Astrocyte of the hippocampus (primary cell): ENCODE data around the gene UCP3.
"Not testable (repeated sequence)": the region's sequence is repeated elsewhere in the genome, so short reads cannot be mapped to it uniquely, and the experiment has no call there.

Experiments
- DNase-seq: peaks from one replicate; pipeline ENCODE4 v3.0.0; 2011; ENCODE audit warnings: low read depth, low spot score

The UCP3 gene

DNA sequence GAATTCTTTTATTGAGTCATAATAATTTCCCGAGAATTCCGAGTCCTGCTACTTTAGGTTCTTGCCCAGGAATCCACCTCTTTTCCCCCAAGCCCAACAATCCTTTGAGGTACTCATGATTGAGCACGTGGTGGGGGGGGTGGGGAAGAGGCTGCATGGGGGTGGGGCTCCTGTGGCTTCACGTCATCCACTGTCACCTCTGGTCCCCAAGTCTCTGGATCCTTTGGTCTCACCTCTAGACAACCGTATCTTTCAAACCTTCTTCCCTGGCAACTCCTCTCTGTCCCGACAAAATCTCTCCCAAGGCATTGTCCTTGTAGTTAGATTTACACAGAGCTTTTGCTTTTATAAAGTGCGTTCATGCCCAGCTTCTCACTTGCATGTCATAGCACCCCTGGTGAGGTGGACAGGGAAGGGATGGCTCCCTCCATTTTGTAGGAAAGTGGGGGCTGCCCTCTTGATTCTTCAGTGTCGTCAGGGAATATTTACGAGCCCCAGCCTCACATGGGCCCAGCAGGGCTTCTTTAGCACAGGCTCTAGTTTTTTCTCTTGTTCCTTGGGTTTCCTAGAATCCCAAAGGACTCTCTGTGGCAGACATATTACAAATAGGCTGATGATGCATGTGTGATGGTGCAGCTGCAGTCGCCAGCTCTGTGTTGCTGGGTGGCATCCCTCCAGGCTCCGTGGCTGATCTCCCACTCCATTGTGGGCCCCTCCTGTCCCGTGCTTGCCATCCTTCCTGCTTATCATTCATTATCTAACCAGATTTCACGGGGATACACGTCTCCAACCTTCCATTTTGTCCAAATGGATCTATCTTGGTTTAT lies 8.4 kb downstream of the UCP3 start:
- DNase-seq, result no peak

DNA sequence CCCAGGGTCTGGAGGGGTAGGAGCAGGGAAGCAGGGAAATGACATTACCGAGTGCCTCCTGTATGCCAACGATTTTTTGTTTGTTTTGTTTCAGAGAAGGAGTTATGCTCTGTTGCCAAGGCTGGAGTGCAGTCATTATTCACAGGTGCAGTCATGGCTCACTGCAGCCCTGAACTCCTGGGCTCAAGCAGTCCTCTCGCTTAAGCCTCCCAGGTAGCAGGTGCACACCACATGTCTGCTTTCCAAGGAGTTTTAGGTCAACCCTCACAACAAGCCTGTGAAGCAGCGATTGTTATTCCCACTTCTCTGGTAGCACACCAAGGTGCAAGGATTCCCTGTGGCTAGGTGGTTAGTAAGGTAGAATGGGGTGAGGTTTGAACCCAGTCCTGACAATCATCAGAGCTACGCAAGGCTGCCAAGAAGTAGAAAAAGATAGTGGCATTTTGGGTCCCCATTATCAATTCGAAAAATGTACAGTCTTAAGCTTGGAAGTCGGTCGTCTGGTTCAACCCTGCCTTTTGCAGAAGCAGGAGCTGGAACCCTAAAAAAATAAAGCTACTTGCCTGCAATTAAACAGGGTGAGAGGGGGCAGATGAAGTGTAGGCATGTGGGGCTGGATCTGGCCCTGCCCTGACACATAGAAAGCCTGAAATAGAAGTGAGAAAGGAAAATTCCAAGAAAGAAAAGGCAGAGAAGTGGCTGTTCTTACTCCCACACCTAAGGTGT lies 9.1 kb downstream of the UCP3 start:
- DNase-seq, result no peak

DNA sequence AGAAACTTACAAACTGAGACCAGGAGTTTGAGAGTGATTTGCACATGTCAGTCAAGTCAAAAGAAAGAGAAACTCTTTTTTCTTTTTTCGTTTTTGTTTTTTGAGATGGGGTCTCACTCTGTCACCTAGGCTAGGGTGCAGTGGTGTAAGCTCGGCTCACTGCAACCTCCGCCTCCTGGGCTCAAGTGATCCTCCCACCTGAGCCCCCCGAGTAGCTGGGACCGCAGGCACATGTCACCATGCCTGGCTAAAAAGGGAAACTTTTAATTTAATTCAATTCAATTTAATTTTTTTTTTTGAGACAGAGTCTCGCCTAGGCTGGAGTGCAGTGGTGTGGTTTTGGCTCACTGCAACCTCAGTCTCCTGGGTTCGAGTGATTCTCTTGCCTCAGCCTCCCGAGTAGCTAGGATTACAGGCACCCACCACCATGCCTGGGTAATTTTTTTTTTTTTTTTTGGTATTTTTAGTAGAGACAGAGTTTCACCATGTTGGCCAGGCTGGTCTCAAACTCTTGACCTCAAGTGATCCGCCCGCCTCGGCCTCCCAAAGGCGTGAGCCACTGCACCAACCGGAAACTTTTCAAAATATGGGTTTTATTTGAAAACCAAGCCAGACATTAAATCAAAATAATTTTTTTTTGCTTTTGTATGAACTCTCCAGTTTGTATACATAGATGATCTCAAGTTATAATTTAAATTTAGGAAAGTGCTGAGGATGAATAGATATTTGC lies 9.9 kb downstream of the UCP3 start:
- DNase-seq, result no peak

DNA sequence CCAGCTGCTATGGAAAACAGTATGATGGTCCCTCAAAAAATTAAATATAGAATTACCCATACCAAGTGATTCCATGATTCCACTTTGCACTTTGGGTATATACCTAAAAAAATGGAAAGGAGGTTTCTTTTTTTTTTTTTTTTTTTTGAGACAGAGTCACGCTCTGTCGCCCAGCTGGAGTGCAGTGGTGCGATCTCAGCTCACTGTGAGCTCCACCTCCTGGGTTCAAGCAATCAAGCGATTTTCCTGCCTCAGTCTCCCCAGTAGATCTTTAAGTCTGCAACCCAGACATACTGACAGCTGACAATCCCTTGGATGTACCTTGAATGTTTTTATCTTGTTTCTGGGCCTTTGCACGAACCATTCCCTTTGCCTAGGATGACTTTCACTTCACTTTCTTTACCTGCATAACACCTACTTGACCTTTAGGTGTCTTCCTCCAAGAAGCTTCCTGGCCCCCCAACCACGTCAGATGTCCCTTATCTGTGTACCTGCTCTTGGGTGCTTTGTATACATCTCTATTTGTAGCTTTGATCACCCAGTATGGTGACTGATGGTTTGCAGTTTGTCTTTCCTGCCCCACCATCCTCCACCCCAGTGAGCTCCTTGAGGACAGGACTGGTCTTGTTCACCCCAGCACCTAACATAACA lies 11.6 kb downstream of the UCP3 start:
- DNase-seq, result no peak

DNA sequence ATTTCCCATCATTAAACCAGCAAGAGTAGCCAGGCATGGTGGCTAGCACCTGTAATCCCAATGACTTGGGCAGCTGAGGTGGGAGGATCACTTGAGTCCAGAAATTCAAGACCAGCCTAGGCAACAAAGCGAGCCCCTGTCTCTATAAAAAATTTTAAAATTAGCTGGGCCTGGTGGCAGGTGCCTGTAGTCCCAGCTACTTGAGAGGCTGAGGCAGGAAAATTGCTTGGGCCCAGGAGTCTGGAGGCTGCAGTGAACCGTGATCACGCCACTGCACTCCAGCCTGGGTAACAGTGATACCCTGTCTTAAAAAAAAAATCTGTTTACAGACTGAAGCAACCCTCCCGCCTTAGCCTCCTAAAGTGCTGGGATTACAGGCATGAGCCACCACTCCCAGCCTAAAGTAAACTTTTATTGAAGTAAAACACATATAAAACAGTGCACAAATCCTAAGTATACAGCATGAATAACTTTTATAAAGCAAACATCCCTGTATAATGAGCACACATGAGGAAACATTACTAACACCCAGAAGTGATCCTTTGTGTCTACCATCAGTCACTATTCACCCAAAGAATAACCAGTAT lies 12.6 kb downstream of the UCP3 start:
- DNase-seq, result no peak

DNA sequence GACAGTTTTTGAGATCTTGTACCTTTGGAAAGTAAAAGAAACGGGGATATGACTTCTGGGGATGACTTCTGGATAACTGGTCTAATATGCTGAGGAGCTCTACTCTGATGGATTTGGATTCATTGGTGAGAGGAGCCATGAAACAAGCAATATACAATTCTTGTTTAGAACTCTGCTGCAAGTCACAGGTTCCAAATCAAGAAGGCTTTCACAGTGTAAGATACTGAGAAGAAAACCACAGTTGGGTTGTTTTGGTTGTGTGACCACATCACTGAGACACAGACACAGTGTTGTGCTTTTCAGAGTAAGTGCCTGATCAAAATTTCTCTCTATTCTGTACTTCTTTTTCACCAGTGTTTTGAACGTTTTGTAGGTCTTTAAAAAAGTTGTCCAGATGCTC lies 13.2 kb downstream of the UCP3 start:
- no peak for DNase-seq

DNA sequence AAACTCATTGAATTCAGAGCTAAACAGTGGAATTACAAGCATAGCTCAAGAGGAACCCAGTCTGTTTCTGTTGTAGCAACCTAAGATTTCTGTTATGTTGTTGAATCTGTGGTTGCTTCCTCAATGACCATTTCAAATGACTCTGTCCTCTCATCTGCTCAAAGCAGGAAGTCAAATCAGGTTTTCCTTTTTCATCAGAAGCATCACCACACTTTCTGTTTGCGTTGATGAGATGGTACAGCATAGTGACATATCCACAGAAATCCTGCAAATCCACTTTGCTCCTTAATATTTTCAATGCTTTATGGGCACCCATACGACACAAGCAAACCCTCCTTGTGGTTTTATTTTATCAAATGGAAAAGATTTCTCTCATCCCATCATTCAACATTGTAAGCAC lies 13.6 kb downstream of the UCP3 start:
- DNase-seq, result no peak

DNA sequence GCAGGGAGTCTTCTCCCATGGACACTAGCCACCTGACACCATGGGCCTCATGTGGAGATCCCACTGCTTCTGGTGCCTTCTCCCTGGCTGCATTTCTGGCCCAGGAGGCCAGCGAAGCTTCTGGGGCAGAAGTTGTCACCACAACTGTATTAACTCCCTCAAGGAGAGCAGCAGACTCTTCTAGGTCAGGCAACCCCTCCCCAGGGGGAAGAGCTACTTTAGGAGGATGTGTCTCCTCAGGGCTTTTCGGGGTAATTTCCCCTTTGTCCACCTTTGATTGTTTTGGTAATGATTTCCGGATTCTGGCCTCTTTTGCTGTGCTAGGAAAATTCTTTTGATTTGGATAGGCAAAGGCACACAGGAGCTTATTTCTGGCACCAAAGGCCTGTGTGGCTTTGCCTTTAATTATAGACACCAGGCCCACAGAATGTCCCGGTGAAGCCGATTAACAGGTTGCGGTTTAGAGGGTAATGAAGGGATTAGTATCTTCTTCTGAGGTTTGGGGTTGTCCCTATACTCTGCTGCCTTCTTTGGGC lies 17.3 kb downstream of the UCP3 start:
- DNase-seq, result no peak

DNA sequence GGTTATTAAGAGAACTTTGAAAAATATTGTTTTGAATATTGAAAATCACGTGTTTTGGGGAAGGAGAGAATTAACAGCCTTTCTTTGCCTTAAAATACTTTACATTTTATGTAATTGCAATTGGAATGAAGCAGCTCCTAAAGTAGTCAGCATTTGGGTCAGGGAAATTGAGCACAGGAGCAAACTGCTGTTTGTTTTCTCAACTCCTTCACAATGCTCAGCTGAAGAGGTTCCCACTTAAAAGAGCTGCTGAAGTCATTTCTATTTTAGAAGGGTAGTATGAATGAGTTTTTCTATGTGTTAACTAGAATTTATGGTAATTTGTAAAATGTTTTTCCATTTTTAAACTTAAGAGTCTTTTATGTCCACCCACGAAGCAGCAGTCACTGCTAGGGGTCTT lies 18.2 kb downstream of the UCP3 start:
- DNase-seq, result no peak

DNA sequence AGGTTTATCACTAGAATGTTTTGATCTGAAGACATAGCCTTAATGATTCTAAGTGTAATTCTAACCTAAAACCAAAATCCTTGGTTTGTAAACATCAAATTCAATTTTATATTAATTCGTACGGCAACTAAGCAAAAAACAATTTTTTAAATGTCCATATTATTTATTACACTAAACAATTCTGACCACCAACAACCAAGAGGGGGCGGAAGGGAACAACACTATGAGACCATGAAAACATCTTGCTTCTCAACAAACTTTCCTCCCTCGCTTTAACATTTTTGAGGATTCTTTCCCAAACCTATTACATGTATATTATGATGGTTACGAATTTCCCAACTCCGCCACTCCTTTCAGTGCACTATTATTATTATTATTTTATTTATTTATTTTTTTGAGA lies 19.7 kb downstream of the UCP3 start:
- DNase-seq, result no peak

DNA sequence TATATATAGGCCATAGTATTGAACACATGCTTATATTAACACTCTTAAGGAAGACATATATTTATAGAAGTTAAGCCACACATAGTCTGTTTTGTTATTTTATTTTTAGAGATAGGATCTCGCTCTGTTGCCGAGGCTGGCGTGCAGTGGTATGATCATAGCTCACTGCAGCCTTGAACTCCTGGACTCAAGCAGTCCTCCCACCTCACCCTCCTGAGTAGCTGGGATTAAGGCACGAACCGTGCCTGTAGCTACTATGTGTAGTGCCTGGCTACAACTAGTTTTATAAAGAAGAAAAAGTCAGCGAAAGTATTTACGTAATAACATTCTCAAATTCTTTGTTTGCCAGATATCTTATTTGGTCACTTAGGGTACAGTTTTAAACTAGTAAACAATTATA lies 20.7 kb downstream of the UCP3 start:
- DNase-seq, result no peak

DNA sequence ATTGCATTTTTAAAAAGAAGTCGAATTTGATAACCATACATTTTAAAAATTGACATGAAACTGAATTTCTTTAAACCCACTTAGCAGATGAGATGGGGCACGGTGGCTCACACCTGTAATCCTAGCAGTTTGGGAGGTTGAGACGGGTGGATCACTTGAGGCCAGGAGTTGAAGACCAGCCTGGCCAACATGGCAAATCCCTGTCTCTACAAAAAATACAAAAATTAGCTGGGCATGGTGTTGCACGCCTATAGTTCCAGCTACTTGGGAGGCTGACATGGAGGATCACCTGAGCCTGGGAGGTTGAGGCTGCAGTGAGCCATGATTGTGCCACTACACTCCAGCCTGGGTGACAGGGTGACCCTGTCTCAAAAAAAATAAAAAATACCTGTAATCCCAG lies 23.2 kb downstream of the UCP3 start:
- DNase-seq, result not testable (repeated sequence)

DNA sequence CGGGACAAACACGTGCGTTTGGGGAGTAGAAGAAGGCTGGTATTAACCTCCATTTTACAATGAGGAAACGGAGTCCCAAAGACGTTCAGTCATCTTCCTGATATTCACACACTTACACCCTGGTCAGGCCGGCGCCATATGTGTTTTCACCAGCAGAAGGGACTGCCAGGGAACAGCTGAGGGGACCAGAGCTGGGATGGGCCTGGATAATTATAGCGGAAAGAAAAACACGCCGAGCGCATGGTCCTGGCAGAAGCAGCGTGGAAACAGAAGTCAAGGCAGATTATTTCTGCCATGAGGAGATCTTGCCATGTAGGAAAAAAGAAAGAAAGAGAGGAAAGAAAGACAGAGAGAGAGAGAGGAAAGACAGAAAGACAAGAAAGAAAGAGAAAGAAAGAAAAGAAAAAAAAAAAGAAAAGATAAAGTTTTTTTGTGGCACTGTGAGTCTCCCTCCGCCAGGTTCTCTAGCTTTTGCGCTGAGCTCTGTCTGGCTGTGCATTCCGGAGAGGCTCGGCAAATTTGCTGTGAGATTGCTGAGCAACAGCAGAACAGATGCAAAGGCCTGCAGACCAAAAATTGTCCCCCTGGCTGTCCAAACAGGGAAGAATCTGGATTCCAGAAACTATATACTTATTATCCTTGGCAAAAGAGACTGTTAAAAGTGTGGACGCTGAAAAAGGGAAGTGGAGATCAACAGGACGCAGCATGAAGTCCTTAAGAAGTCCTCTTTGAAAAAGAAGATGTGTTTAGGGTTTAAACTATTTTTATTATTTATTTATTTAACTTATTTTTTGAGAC lies 24.9 kb downstream of the UCP3 start:
- DNase-seq, result no peak

DNA sequence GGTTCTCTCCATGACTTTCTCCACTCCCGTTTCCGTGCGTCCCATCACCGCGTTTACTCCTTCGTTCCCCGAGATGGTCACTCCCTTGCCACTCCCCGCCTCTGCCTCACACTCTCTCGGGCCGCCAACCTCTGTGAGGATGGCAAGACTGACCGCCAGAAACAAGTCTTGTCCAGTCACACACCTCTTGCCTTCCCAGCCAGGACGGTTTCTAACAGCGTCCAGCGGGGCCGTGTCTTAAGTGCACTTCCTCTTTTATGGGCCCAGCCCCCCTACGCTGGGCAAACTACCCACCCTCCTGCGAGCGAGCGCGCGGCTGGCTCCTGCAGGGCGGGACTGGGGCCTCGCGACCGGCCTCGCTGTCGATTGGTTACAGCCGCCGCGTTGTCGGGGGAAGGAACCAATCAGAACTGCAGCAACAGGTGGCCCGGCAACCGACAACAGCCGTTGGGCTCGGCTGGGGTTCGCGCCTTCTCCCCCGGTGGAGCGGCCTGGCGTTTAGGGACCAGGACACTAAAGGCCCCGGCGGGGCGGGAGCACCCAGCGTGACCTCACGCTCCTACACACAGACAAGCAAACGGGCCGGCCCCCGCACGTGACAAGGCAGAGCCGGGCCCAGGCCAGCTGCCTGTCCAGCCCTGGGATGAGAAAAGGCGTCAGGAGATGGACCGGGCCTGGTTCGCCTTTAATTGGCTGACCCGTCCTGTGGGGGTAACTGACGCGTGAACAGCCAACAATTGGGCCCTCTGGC lies 25.7 kb downstream of the UCP3 start:
- DNase-seq, result peak; percentile 93

DNA sequence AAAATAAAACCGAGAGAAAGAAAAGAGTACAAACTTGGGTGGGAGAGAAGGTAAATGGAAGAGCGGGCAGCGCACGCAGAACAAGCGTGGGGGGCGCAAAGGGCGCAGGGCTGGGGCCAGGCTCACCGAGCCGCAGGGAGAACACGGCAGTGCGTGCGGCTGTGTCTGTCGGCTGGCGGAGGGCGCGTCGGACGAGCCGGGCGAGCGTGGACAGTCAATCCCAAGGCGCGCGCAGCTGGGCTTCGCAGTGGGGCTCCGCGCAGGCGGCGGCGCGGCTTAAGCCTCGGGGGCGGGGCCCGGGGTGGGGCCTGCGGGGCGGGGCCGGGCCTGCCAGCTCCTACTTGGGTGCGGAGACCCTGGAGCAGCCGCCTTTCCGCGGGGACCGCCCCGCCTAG lies 26.3 kb downstream of the UCP3 start, which contains the start of gene UCP2:
TSS of gene UCP2 (minus strand) at position 249 of the 395 bp plus-strand sequence. CDS start 4,465 bp downstream, outside the sequence.
- peak; percentile 78 for DNase-seq

DNA sequence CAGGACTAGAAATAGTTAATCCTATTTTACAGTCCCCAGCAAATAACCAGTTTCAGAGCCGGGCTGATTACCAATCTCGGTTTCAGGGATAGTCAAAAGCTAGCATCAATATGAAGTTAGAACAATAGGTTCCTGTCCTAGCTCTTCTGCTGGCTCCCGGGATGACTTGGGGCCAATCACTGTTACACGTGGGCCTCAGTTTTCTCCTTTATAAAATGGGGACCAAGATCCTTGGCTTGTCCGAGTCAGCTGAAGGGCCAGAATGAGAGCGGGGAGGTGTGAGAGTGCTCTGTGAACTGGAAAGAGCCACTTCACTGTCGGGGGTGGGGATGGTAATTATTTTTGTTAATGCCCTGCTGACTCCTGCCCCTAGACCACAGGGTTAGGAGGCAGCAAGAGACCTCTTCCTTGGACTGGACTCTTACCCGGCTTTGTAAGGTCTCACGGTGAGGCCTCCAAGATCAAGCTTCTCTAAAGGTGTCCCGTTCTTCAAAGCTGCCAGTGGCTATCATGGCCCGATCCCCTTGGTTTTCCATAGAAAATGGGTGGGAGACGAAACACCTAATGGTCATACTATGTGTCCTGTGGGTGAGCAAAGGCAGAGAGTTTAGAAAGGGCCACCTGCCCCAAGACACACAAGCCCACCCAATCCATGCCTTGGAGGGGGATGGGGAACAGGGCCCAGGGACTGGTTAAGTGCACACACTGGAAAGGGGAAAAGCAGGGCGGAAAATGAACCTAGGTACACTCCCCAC lies 27.7 kb downstream of the UCP3 start:
- DNase-seq, result no peak

DNA sequence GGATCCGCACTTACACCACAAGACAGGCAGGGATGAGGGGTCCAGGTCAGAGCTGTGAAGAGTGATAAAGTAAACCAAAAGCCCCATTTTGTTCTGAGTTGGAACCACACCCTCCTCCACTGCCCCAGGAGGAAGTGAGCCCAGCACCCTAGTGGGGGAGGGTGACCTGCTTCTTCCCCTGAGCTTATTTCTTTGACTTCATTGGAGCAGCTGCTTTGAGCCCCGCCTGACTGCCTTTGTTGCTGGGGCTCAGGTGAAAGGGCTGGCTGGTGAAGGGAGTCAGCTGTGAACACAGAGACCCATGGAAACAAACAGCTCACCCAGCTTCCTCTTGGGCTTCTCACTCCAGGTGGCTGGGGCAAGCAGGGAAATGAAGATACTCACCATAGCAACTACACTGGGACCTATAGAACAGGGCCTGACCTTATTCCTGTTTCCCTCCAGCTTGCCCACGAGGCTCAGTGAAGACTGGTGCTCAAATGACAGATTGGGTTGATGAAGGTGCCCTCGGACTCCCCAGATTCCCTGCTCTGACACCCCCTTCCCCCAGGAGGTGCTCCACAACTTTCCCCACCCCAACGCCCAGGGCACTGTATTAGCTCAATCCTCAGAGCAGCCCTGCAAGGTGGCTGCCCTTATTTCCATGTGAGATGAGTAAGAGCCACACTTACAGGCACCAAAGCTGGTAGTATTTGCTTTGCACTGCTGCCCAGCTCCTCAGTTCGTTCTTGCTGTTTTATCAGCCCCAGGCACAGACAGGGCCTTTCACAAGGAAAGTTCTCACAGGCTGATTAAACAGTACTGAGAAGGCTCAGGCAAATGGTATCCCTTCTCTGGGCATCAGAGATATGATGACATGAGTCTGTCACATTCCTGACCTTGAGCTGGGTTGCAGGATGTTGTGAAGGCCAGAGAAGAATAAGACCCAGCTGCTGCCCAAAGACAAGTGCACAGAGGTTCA lies 28.6 kb downstream of the UCP3 start:
- DNase-seq, result no peak

DNA sequence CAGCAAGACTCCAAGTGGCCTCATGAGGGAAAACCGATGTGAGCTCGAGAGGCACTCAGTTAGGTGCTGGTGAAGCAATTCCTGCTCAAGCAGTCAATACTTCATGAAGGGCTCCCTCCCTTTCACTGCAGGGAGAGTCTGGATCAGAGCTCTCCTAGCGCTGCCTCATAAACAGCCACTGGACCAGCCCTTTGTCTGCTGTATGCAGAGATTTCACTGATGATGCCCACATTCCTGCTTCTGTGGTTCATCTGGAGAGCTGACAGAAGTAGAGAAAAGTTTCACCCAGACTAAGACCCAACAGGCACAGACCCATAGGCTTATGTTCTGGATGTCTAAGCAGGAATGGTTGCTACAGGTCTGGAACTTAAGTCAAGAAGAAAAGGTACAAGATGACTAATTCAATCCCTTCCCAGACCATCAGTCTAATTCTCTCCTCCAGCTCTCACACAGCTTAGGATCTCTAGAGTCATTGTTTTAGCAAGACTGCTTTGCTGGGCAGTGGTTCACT lies 30.3 kb downstream of the UCP3 start:
- peak; percentile 48 for DNase-seq
